ENCODE results near the gene OFD1.

The OFD1 gene

DNA sequence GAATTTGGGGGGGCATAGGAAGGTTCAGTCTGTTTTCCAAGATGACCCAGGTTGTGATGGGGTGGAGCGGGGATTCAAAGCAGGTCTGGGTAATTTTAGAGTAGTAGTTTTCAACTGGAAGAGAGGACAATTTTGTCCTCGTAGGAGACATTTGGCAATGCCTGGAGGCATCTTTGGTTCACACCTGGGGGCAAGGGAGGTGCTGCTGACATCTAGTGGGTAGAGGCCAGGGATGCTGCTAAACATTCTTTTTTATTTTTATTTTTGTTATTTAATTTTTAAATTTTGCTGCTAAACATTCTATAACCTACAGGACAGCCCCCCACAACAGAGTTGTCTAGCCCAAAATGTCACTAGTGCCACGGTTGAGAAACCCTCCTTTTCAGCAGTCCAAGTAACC lies 43.7 kb upstream of the OFD1 start:
- DNase-seq (ENCODE audit: low read depth), result no peak
- TF ChIP-seq, protein P1, sequence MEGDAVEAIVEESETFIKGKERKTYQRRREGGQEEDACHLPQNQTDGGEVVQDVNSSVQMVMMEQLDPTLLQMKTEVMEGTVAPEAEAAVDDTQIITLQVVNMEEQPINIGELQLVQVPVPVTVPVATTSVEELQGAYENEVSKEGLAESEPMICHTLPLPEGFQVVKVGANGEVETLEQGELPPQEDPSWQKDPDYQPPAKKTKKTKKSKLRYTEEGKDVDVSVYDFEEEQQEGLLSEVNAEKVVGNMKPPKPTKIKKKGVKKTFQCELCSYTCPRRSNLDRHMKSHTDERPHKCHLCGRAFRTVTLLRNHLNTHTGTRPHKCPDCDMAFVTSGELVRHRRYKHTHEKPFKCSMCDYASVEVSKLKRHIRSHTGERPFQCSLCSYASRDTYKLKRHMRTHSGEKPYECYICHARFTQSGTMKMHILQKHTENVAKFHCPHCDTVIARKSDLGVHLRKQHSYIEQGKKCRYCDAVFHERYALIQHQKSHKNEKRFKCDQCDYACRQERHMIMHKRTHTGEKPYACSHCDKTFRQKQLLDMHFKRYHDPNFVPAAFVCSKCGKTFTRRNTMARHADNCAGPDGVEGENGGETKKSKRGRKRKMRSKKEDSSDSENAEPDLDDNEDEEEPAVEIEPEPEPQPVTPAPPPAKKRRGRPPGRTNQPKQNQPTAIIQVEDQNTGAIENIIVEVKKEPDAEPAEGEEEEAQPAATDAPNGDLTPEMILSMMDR (IDR thresholded peaks at IDR 0.05; ENCODE audit: low read depth, low read length, missing control alignments), result peak; percentile 35
- H3K4me3 ChIP-seq (ENCODE audit: low read depth, low read length), result peak overlapping the region; percentile 77

DNA sequence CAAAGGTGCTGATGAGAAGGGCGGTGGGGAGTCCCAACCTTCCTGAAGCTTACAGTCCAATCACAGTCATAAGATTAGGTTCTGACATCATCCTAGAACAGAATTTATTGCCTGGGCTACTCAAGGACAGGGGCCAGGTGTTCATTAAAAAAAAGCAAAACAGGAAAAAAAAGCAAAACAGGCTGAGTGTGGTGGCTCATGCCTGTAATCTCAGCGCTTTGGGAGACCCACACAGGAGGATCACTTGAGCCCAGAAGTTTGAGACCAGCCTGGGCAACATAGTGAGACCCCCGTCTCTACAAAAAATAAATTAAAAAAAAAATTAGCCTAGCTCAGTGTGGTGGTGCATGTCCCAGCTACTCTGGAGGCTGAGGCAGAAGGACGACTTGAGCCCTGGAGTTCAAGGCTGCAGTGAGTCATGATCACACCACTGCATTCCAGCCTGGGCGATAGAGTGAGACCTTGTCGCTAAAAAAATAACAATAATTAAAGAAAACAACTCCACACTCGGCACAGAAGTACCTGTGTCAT lies 42.6 kb upstream of the OFD1 start:
- peak overlapping the region; percentile 77 for H3K4me3 ChIP-seq (ENCODE audit: low read depth, low read length)

DNA sequence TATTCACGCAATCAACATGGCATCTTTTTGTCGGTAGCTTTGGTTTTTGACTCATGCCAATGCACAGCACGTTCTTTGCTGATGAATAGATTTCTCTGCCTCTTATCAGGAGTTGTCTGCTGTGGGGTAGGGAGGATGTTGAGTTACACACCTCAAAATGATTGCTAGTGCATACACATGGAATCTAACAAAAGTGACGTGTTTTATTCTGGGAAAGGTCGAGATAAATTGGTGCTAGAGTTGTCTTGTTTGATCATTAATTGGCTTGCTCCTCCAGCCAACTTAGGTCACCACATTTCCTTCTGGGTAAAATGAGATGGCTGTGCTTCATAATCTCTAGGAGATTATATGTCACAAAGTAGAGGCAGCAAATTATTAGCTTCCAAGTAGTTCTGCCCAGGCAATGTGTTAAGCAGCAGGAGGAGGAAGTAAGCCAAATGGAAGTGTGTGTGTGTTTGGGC lies 41.7 kb upstream of the OFD1 start:
- peak overlapping the region; percentile 77; the same call in 1 of the 2 replicates for H3K4me3 ChIP-seq (ENCODE audit: low read depth, low read length)
- no peak for DNase-seq (ENCODE audit: low read depth)
- TF ChIP-seq, protein P1 (IDR thresholded peaks at IDR 0.05; ENCODE audit: low read depth, low read length, missing control alignments), result no peak

More for the DNA sequence above, 42.6 kb upstream of the OFD1 start:
- TF ChIP-seq, protein P1 (IDR thresholded peaks at IDR 0.05; ENCODE audit: low read depth, low read length, missing control alignments), result no peak
- no peak for DNase-seq (ENCODE audit: low read depth)

DNA sequence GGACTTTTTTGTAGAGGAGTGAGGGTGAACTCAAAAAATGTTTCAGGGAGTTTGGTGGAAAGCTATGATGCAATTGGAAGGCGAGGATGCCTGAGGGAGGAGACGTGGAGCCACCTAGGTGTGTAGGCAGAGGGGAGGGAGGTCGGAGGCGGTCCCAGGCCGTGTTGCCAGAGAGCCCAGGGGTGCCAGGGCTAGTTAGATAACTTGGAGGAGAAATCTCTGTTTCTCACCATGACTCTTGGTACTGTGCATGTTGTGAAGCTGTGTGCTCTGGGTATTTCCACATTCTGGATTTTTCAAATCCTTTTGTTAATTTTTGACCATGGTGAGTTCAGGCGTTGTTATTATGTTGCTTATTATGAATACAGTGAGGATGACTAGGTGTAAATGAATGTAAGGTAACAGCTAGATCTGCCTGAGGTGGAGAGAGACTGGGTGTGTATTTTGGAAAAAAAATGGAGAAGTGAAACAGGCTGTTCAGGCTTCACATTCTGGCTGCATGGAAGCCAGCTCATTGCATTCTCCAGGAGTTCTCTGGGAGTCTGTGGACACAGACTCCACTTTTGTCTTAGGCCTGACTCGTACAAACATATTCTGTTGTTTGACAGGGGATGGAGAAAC lies 41.1 kb upstream of the OFD1 start:
- peak overlapping the region; percentile 77; the same call in 1 of the 2 replicates for H3K4me3 ChIP-seq (ENCODE audit: low read depth, low read length)
- DNase-seq (ENCODE audit: low read depth), result no peak
- TF ChIP-seq, protein P1 (IDR thresholded peaks at IDR 0.05; ENCODE audit: low read depth, low read length, missing control alignments), result no peak

DNA sequence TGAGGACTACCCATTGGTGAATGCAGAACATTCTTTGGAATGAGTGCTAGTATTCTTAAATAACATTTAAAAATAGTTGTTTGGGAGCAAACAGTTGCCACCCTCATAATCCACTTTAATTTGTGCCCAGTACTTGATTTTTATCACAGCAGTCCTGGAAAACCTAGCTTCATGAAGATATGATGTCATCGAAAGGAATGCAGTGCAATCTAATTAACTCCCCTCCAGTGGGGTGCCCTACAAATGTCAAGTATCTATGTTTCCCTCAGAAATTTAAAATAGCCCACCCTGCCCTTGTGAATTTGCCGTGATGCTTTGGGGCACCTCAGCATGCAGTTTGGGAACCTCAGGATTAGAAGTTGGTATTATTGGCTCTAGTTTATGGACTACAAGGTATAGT lies 40.2 kb upstream of the OFD1 start:
- TF ChIP-seq, protein P1 (IDR thresholded peaks at IDR 0.05; ENCODE audit: low read depth, low read length, missing control alignments), result no peak
- H3K4me3 ChIP-seq (ENCODE audit: low read depth, low read length), result no peak overlapping the region
- no peak for DNase-seq (ENCODE audit: low read depth)

DNA sequence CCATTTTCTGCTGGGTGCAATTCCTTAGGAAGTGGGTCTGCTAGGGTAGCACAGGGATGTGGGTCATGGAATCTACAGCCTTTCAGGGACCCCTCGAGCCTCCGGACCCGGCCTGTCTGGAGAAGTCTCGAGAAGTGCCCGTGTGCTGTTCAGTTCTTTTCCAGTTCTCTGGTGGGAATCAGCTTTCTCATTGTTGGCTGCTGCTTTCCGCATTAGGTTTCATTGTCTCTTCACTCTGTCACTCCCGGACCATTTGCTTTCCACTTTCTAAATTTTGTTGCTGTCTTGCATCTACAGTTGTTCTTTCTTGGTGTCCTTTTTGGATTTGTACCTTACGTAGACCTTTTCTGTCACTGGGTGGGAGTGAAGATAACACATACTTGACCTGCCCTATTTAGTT lies 39.6 kb upstream of the OFD1 start:
- no peak for DNase-seq (ENCODE audit: low read depth)
- TF ChIP-seq, protein P1 (IDR thresholded peaks at IDR 0.05; ENCODE audit: low read depth, low read length, missing control alignments), result no peak
- no peak overlapping the region for H3K4me3 ChIP-seq (ENCODE audit: low read depth, low read length)

Data from GM12864 (cell line).